Dedifferentiated amniotic fluid mesenchymal stem cell (primary cell): ENCODE data around the gene GRIFIN.

ENCODE experiments used
- DNase-seq: peaks from one replicate; pipeline ENCODE4 v3.0.0-alpha.2; 2016; ENCODE audit errors: extremely low spot score

The GRIFIN gene

GRCh38 chr7:2498708-2499107 is 22.5 kb upstream of the GRIFIN start:
- no peak for DNase-seq

GRCh38 chr7:2497500-2498336 is 21.5 kb upstream of the GRIFIN start:
- DNase-seq, result no peak

- no peak for DNase-seq
These were observed 20.9 kb upstream of the GRIFIN start for GRCh38 chr7:2497065-2497464.

- DNase-seq, result no peak
These were observed 20.2 kb upstream of the GRIFIN start for GRCh38 chr7:2496375-2496774.

- DNase-seq, result no peak
These were observed 19.5 kb upstream of the GRIFIN start for GRCh38 chr7:2495418-2496299.

- no peak for DNase-seq
These were observed 18.3 kb upstream of the GRIFIN start for GRCh38 chr7:2494191-2495130.

- no peak for DNase-seq
These were observed 17.3 kb upstream of the GRIFIN start for GRCh38 chr7:2493205-2494164.

- no peak for DNase-seq
These were observed 15.8 kb upstream of the GRIFIN start for GRCh38 chr7:2492038-2492437.

- no peak for DNase-seq
These were observed 14.0 kb upstream of the GRIFIN start for GRCh38 chr7:2490181-2490651.

GRCh38 chr7:2488681-2489080 is 12.5 kb upstream of the GRIFIN start:
- no peak for DNase-seq

- DNase-seq, result no peak
These were observed 12.1 kb upstream of the GRIFIN start for GRCh38 chr7:2488272-2488645.

GRCh38 chr7:2487586-2488271 is 11.5 kb upstream of the GRIFIN start:
- DNase-seq, result no peak

- DNase-seq, result no peak
These were observed 8.7 kb upstream of the GRIFIN start for GRCh38 chr7:2484868-2485267.

GRCh38 chr7:2483494-2483893 is 7.3 kb upstream of the GRIFIN start:
- DNase-seq, result no peak

GRCh38 chr7:2482725-2483451 is 6.7 kb upstream of the GRIFIN start:
- no peak for DNase-seq

GRCh38 chr7:2481195-2481594 is 5.0 kb upstream of the GRIFIN start:
- no peak for DNase-seq

- DNase-seq, result no peak
These were observed 3.8 kb upstream of the GRIFIN start for GRCh38 chr7:2480070-2480408.

- no peak for DNase-seq
These were observed 3.3 kb upstream of the GRIFIN start for GRCh38 chr7:2479276-2480069.

GRCh38 chr7:2478800-2479199 is 2.6 kb upstream of the GRIFIN start:
- no peak for DNase-seq
